Endothelial cell (in vitro differentiated cells): ENCODE data around the gene NCCRP1. TPM values are rescaled to one million over a fixed set of nuclear protein-coding genes. Genes with fewer than 3 reads are reported as not detected.

Experiments
- DNase-seq: peaks from one replicate; pipeline ENCODE4 v3.0.0; 2021; ENCODE audit warnings: low spot score
- H3K27ac Mint-ChIP-seq: one replicate; pipeline ENCODE4 v1.8.0; 2021; ENCODE audit warnings: mixed read lengths, inconsistent platforms; ENCODE audit not compliant: unreplicated experiment
- H3K27me3 Mint-ChIP-seq: one replicate; pipeline ENCODE4 v1.8.0; 2021; ENCODE audit warnings: mild to moderate bottlenecking, moderate library complexity, mixed read lengths, inconsistent platforms; ENCODE audit not compliant: unreplicated experiment
- H3K36me3 Mint-ChIP-seq: one replicate; pipeline ENCODE4 v1.8.0; 2021; ENCODE audit warnings: mild to moderate bottlenecking, low read depth, mixed read lengths, inconsistent platforms; ENCODE audit not compliant: unreplicated experiment
- H3K4me1 Mint-ChIP-seq: one replicate; pipeline ENCODE4 v1.8.0; 2021; ENCODE audit warnings: mild to moderate bottlenecking, mixed read lengths, inconsistent platforms; ENCODE audit not compliant: unreplicated experiment
- H3K4me3 Mint-ChIP-seq: one replicate; pipeline ENCODE4 v1.8.0; 2021; ENCODE audit warnings: mild to moderate bottlenecking, mixed read lengths, inconsistent platforms; ENCODE audit not compliant: unreplicated experiment
- H3K9me3 Mint-ChIP-seq: one replicate; pipeline ENCODE4 v1.8.0; 2021; ENCODE audit warnings: mixed read lengths, inconsistent platforms; ENCODE audit not compliant: unreplicated experiment
- CTCF ChIP-seq: fragments of 200-600 bp; sonication (generic); IDR thresholded peaks from one replicate; pipeline ENCODE4 v1.5.0; 2021; ENCODE audit warnings: antibody characterized with exemption; ENCODE audit not compliant: unreplicated experiment
- total RNA-seq: library from RNA; stranded (reverse); fragmentation: NEBNext Ultra II Directional; extraction: Animal tissue kit (Norgen Biotek cat#: 25700); gene quantifications from one replicate; pipeline ENCODE4 v1.2.1, GENCODE V29; 2021; ENCODE audit not compliant: unreplicated experiment

NCCRP1 gene
- total RNA-seq, 1 donor from 2014 or later: not detected

- no peaks in the 10 kb centered on the region for H3K9me3 Mint-ChIP-seq
These were observed 1.8 kb upstream of the NCCRP1 start for GRCh38 chr19:39194832-39195542.

GRCh38 chr19:39195755-39196154 lies 1.0 kb upstream of the NCCRP1 start:
- H3K36me3 Mint-ChIP-seq: peaks cover 6% of the 10 kb centered on the region
- no peak for DNase-seq
- no peak for TF ChIP-seq CTCF
- no peak overlapping the region for H3K27ac Mint-ChIP-seq
- peaks cover 18% of the 10 kb centered on the region for H3K27me3 Mint-ChIP-seq
- peak overlapping the region; percentile 47 for H3K4me3 Mint-ChIP-seq
- peaks cover 4% of the 10 kb centered on the region for H3K4me1 Mint-ChIP-seq
- no peaks in the 10 kb centered on the region for H3K9me3 Mint-ChIP-seq

More at GRCh38 chr19:39194832-39195542, 1.8 kb upstream of the NCCRP1 start:
- H3K4me3 Mint-ChIP-seq: peak overlapping the region; percentile 47
- no peak for TF ChIP-seq CTCF
- no peak overlapping the region for H3K27ac Mint-ChIP-seq
- DNase-seq: no peak
- peaks cover 4% of the 10 kb centered on the region for H3K4me1 Mint-ChIP-seq
- peaks cover 6% of the 10 kb centered on the region for H3K36me3 Mint-ChIP-seq
- H3K27me3 Mint-ChIP-seq: peaks cover 17% of the 10 kb centered on the region

- Mint-ChIP-seq H3K9me3 (no peaks in the 10 kb centered on the region), H3K27ac (no peak overlapping the region), H3K4me3 (no peak overlapping the region), H3K4me1 (peaks cover 4% of the 10 kb centered on the region), H3K27me3 (peaks cover 22% of the 10 kb centered on the region), H3K36me3 (peaks cover 6% of the 10 kb centered on the region)
- DNase-seq: no peak
- no peak for TF ChIP-seq CTCF
These were observed 444 bp upstream of the NCCRP1 start for GRCh38 chr19:39196320-39196719.

GRCh38 chr19:39197808-39198207 lies 1.0 kb downstream of the NCCRP1 start:
- Mint-ChIP-seq H3K4me1 (peaks cover 4% of the 10 kb centered on the region), H3K9me3 (no peaks in the 10 kb centered on the region), H3K4me3 (peak overlapping the region; percentile 20), H3K27me3 (peaks cover 26% of the 10 kb centered on the region), H3K36me3 (peaks cover 6% of the 10 kb centered on the region), H3K27ac (no peak overlapping the region)
- DNase-seq: no peak
- no peak for TF ChIP-seq CTCF

GRCh38 chr19:39199025-39199424 lies 2.3 kb downstream of the NCCRP1 start:
- H3K4me3 Mint-ChIP-seq: no peak overlapping the region
- peaks cover 6% of the 10 kb centered on the region for H3K36me3 Mint-ChIP-seq
- no peaks in the 10 kb centered on the region for H3K9me3 Mint-ChIP-seq
- DNase-seq: no peak
- no peak overlapping the region for H3K27ac Mint-ChIP-seq
- peaks cover 4% of the 10 kb centered on the region for H3K4me1 Mint-ChIP-seq
- peaks cover 30% of the 10 kb centered on the region for H3K27me3 Mint-ChIP-seq
- TF ChIP-seq CTCF: no peak
